PFSK-1 (cell line): ENCODE data around the gene ZHX3.

Source experiments
- FOXP2 ChIP-seq: optimal IDR thresholded peaks from 2 replicates; pipeline ENCODE3; 2011; ENCODE audit warnings: borderline replicate concordance, control low read depth, inconsistent platforms; ENCODE audit not compliant: insufficient read depth; ENCODE audit errors: extremely low read length, extremely low read depth
- POLR2AphosphoS5 ChIP-seq: IDR thresholded peaks from 2 replicates; pipeline ENCODE4 v1.6.1; 2012; ENCODE audit warnings: low read depth, mild to moderate bottlenecking, control low read depth, low read length, moderate library complexity
- SIN3A ChIP-seq: IDR thresholded peaks from 2 replicates; pipeline ENCODE4 v1.6.1; 2012; ENCODE audit warnings: mild to moderate bottlenecking, low read length, moderate library complexity, borderline replicate concordance; ENCODE audit not compliant: insufficient read depth
- TAF1 ChIP-seq: IDR thresholded peaks from 2 replicates; pipeline ENCODE4 v1.6.1; 2012; ENCODE audit warnings: low read length, control low read depth, borderline replicate concordance; ENCODE audit not compliant: insufficient read depth
- TF ChIP-seq, protein P1 (sequence below), 2 experiments: IDR thresholded peaks; 2 replicates each; pipeline versions ENCODE4 v1.6.1 to v1.8.0; 2011 to 2012; ENCODE audit warnings: low read depth in 2 of 2, low read length in 2 of 2, control low read depth in 1 of 2, inconsistent platforms in 1 of 2, mild to moderate bottlenecking in 1 of 2, moderate library complexity in 1 of 2; ENCODE audit not compliant: insufficient read depth in 1 of 2

Gene ZHX3

DNA sequence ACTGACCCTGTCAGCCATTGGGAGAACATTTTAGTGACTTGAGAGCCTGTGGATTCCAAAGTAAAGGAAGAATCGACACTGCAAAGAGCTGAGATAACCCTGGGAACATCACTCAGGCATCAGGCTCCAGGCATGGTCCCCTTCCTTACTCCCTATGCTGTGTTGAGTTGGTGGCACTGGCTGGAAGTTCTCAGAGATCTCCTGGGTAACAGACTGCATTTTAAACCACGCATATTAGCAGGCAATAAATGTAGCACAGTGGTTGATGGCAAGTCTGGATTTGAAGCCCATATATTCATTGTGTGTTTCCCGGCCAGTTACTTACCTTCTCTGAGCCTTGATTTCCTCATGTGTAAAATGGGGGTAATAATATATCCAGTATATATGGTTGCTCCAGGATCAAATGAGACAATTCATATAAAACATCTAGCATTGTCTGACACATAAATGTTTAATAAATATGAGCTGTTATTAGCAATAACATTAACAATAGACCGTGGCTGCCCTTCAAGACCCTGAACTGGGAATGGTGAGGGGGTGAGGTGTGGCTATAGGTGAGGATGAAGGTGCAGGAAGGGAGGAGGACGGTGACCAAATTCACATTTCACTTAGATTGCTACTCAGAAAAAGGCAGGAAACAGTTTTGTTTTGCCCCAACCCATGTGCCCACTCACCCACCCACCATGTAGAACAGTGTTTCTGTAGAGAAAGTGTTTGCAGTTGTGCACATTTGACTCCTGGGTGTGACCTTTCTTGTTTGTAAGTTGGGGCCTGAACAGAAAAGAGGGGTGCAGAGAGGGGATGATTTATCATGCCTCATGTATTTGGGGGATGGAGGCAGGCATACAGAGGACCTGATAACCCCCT lies 178.1 kb downstream of the ZHX3 start:
- TF ChIP-seq FOXP2, result no peak
- TF ChIP-seq SIN3A, result no peak
- no peak for TF ChIP-seq POLR2AphosphoS5
- TF ChIP-seq, protein P1, sequence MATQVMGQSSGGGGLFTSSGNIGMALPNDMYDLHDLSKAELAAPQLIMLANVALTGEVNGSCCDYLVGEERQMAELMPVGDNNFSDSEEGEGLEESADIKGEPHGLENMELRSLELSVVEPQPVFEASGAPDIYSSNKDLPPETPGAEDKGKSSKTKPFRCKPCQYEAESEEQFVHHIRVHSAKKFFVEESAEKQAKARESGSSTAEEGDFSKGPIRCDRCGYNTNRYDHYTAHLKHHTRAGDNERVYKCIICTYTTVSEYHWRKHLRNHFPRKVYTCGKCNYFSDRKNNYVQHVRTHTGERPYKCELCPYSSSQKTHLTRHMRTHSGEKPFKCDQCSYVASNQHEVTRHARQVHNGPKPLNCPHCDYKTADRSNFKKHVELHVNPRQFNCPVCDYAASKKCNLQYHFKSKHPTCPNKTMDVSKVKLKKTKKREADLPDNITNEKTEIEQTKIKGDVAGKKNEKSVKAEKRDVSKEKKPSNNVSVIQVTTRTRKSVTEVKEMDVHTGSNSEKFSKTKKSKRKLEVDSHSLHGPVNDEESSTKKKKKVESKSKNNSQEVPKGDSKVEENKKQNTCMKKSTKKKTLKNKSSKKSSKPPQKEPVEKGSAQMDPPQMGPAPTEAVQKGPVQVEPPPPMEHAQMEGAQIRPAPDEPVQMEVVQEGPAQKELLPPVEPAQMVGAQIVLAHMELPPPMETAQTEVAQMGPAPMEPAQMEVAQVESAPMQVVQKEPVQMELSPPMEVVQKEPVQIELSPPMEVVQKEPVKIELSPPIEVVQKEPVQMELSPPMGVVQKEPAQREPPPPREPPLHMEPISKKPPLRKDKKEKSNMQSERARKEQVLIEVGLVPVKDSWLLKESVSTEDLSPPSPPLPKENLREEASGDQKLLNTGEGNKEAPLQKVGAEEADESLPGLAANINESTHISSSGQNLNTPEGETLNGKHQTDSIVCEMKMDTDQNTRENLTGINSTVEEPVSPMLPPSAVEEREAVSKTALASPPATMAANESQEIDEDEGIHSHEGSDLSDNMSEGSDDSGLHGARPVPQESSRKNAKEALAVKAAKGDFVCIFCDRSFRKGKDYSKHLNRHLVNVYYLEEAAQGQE (IDR thresholded peaks at IDR 0.05; ENCODE audit: insufficient read depth in 1 of 2, low read depth in 2 of 2, low read length in 2 of 2), result no peak

DNA sequence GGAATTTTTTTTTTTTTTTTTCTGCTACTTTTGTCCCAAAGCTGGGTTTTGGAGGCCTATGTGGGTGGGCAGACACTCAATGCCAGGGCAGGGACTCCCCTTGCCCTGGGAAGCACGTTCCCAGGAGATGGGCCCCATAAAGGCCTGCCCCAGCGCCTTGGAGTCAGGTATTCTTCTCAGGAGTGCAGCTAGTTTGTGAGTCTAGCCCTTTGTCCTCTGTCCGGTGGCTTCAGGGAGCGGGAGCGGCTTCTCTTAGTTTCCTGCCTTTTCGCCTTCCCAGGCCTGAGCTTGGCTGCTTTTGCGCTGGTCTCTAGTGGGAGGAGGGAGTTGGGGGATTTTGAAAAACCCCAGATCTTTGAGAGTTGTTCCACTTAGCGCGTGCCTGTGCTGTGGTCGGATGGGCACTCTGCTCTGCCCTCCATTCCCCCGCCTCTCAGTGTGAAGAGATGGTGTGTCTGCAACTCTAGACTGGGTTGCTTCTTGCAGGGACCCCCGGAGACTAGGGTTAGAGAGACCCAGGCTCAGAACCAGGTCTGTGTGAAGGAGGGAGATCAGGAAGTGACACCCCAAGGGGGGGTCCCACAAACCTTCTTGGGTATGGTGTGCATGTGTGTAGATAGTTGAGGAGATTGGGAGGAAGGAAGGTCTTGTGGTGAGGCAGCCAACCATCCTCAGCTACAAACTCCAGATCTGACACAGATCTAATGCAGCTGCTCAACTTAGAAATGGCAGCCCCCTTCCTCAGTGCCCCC lies 178.9 kb downstream of the ZHX3 start:
- no peak for TF ChIP-seq POLR2AphosphoS5
- TF ChIP-seq, protein P1 (IDR thresholded peaks at IDR 0.05; ENCODE audit: insufficient read depth in 1 of 2, low read depth in 2 of 2, low read length in 2 of 2), result no peak
- no peak for TF ChIP-seq TAF1
- TF ChIP-seq FOXP2, result no peak
- TF ChIP-seq SIN3A, result no peak

- peak; percentile 67; the same call in 1 of the 2 replicates for TF ChIP-seq SIN3A
- peak; percentile 33; the same call in 1 of the 2 replicates for TF ChIP-seq POLR2AphosphoS5
- TF ChIP-seq FOXP2, result no peak
- TF ChIP-seq, protein P1 (IDR thresholded peaks at IDR 0.05; ENCODE audit: insufficient read depth in 1 of 2, low read depth in 2 of 2, low read length in 2 of 2), result 0 out of 4 replicates have a peak, but pooled peaks of 1 of the 2 experiments have one; percentile 24
- peak; percentile 17; the same call in 1 of the 2 replicates for TF ChIP-seq TAF1
Measured at GRCh38 chr20:41137614-41138474, 179.7 kb downstream of the ZHX3 start.

GRCh38 chr20:41136680-41137613 lies 180.6 kb downstream of the ZHX3 start, which contains the start of gene PLCG1:
PLCG1 (plus strand) TSS chr20:41137543; CDS start chr20:41137642, 99 bp downstream.
- TF ChIP-seq FOXP2, result peak; percentile 27
- 0 out of 2 replicates have a peak, but pooled peaks have one; percentile 2 for TF ChIP-seq TAF1
- TF ChIP-seq POLR2AphosphoS5, result peak; percentile 48
- TF ChIP-seq SIN3A, result no peak
